SH-SY5Y (cell line): ENCODE measurements around the gene DYTN.

Experiments
- GATA2 ChIP-seq: IDR thresholded peaks from 2 replicates; pipeline ENCODE4 v1.6.1; 2011; ENCODE audit warnings: mild to moderate bottlenecking, low read depth, low read length
- GATA3 ChIP-seq: IDR thresholded peaks from 2 replicates; pipeline ENCODE4 v1.6.1; 2011; ENCODE audit warnings: low read depth, mild to moderate bottlenecking, low read length, moderate library complexity

DNA sequence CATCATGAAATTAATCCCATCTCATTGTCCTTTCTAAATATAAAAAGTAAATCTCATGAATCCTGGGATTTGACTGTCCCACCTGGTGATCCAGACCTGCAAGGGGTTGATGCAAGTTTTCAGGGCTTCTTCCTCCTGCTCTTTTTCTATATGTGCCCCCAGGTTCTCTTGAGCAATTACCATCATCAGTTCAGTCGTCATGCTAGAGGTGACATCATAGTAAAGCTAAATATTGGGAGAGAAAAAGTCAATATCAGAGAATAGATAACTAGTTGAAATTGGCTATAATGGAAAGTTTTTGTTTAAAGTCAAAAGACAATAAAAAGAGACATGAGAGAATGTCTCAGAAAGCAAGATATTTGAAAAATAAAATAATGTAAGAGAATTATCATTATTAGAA is 38.6 kb upstream of the DYTN start:
- TF ChIP-seq GATA2, result no peak
- TF ChIP-seq GATA3, result no peak
